ENCODE results near the gene HLA-DMB.

- TF ChIP-seq POLR2AphosphoS5 (IDR thresholded peaks at IDR 0.05) (peak in 1 of 3 donors; percentile 31), POLR2A (IDR thresholded peaks at IDR 0.05) (no peak)
Observed at GRCh38 chr6:32982084-32982701, 41.4 kb upstream of the HLA-DMB start.

Data from transverse colon (tissue), 3 donors.